Keratinocyte (primary cell): Measurements from ENCODE around the gene VPS41.

Experiments used
- CTCF ChIP-seq, 3 experiments: IDR thresholded peaks in 1 of 3; conservative IDR thresholded peaks in 1 of 3; optimal IDR thresholded peaks in 1 of 3; 2 replicates in 2 of 3; 3 replicates in 1 of 3; pipeline versions ENCODE3 to v1.5.1; 2011; ENCODE audit warnings: low read length in 3 of 3, mild to moderate bottlenecking in 3 of 3, moderate library complexity in 2 of 3, control low read depth in 1 of 3, inconsistent platforms in 1 of 3; ENCODE audit not compliant: insufficient read depth in 2 of 3; ENCODE audit errors: extremely low read depth in 1 of 3
- EZH2 ChIP-seq: IDR thresholded peaks from one replicate; pipeline ENCODE4 v1.6.1; 2012; ENCODE audit warnings: inconsistent platforms, mild to moderate bottlenecking, low read length, moderate library complexity

GRCh38 chr7:38746438-38746837, 162.6 kb downstream of the VPS41 start:
- TF ChIP-seq CTCF (optimal IDR thresholded peaks at IDR 0.05 in 1 of 3, IDR thresholded peaks at IDR 0.05 in 1 of 3, conservative IDR thresholded peaks at IDR 0.05 in 1 of 3; ENCODE audit: extremely low read depth in 1 of 3, insufficient read depth in 2 of 3, low read length in 3 of 3), result no peak
- no peak for TF ChIP-seq EZH2
